CD4-positive, alpha-beta T cell (primary cell): Measurements from ENCODE around the gene ZSCAN4. TPM values are rescaled to one million over a fixed set of nuclear protein-coding genes. Genes with fewer than 3 reads are reported as not detected.

Experiments used
- ATAC-seq: fragments of 200-7000 bp; cut with Tn5 transposase; one replicate; pipeline ENCODE4 v1.10.0; 2022; ENCODE audit warnings: mild to moderate bottlenecking; ENCODE audit not compliant: poor library complexity
- CTCF ChIA-PET: fragments of 350-600 bp; sonication (Branson Sonifier 250); formaldehyde crosslinking; loops from one replicate; lab custom pipeline; 2021; ENCODE audit warnings: antibody characterized with exemption, inconsistent platforms; lab: Charles Lee
- POLR2A ChIA-PET: fragments of 350-600 bp; sonication (Branson Sonifier 250); formaldehyde crosslinking; loops from one replicate; lab custom pipeline; 2021; ENCODE audit warnings: antibody characterized with exemption, inconsistent platforms; lab: Charles Lee
- DNase-seq, 14 experiments: peaks; one replicate each; pipeline ENCODE4 v3.0.0-alpha.2; 2013 to 2020; ENCODE audit warnings: mixed read lengths in 2 of 14
- H3K27ac ChIP-seq, 2 donors: one replicate each; pipeline versions ENCODE4 v1.5.1 to v1.7.0; 2013; ENCODE audit warnings: low read length in 2 of 2, low read depth in 1 of 2, mild to moderate bottlenecking in 1 of 2
- H3K27me3 ChIP-seq, 2 experiments: 1 replicate in 1 of 2; 2 replicates in 1 of 2; pipeline versions ENCODE4 v1.6.1 to v1.7.0; 2013; ENCODE audit warnings: low read length in 2 of 2, control low read depth in 1 of 2, mild to moderate bottlenecking in 1 of 2, moderate library complexity in 1 of 2; ENCODE audit not compliant: insufficient read depth in 2 of 2, control insufficient read depth in 1 of 2
- H3K36me3 ChIP-seq: one replicate; pipeline ENCODE4 v1.6.1; 2013; ENCODE audit warnings: low read length, control low read depth; ENCODE audit not compliant: insufficient read depth
- H3K4me1 ChIP-seq: one replicate; pipeline ENCODE4 v1.6.1; 2013; ENCODE audit warnings: low read length, control low read depth; ENCODE audit not compliant: insufficient read depth
- H3K4me3 ChIP-seq: one replicate; pipeline ENCODE4 v1.5.1; 2013; ENCODE audit warnings: mild to moderate bottlenecking, low read length, moderate library complexity
- H3K9me3 ChIP-seq, 2 experiments: 1 replicate in 1 of 2; 2 replicates in 1 of 2; pipeline versions ENCODE4 v1.6.1 to v1.7.0; 2013; ENCODE audit warnings: low read length in 2 of 2, mild to moderate bottlenecking in 2 of 2, control low read depth in 1 of 2, moderate library complexity in 1 of 2; ENCODE audit not compliant: control insufficient read depth in 1 of 2, insufficient read depth in 1 of 2
- H3K27ac Mint-ChIP-seq: one replicate; pipeline ENCODE4 v1.8.0; 2020; ENCODE audit warnings: mixed read lengths
- H3K27me3 Mint-ChIP-seq: one replicate; pipeline ENCODE4 v1.8.0; 2021; ENCODE audit warnings: mixed read lengths
- H3K36me3 Mint-ChIP-seq: one replicate; pipeline ENCODE4 v1.8.0; 2021; ENCODE audit warnings: low read depth, mixed read lengths
- H3K4me1 Mint-ChIP-seq: one replicate; pipeline ENCODE4 v1.8.0; 2021; ENCODE audit warnings: low read depth, mixed read lengths
- H3K4me3 Mint-ChIP-seq: one replicate; pipeline ENCODE4 v1.8.0; 2020; ENCODE audit warnings: mild to moderate bottlenecking, mixed read lengths
- H3K9me3 Mint-ChIP-seq: one replicate; pipeline ENCODE4 v1.8.0; 2020; ENCODE audit warnings: mixed read lengths
- CTCF ChIP-seq: fragments of 200-600 bp; IDR thresholded peaks from one replicate; pipeline ENCODE4 v1.8.0; 2022; ENCODE audit warnings: antibody characterized with exemption, mild to moderate bottlenecking
- intact Hi-C, 2 experiments: fragments of 100-400 bp; cut with DNase I in 1 of 2; cut with micrococcal nuclease in 1 of 2; formaldehyde crosslinking; loops; one replicate each; pipeline versions ENCODE4 v1.15.1 to v1.9.0; 2023 to 2025; cut with DNase I, micrococcal nuclease
- total RNA-seq, 174 experiments: library from RNA in 2 of 174; stranded (reverse) in 2 of 174; gene quantifications; one replicate each; pipeline ENCODE4 v1.2.3 and lab custom pipeline; 2021 to 2026

ZSCAN4 gene
- total RNA-seq, 2 experiments from 2014 or later = not detected

- peak within 1 kb of the TSS; percentile 99 for H3K27ac Mint-ChIP-seq
- DNase-seq (peak in 12 of 14 experiments; percentile 10 to 80 (median 34)), ATAC-seq (peak; percentile 90)
- H3K4me1 Mint-ChIP-seq = peaks cover 44% of the 10 kb centered on the region
- Histone ChIP-seq H3K27ac (peak within 1 kb of the TSS; percentile 47 to 52), H3K9me3 (peaks cover 68 to 77% of the 10 kb centered on the region in 2 experiments), H3K4me1 (peaks cover 10% of the 10 kb centered on the region), H3K4me3 (peak within 1 kb of the TSS; percentile 55), H3K27me3 (no peaks in the 10 kb centered on the region), H3K36me3 (peaks cover 15% of the 10 kb centered on the region)
- H3K36me3 Mint-ChIP-seq = peaks cover 81% of the 10 kb centered on the region
- H3K9me3 Mint-ChIP-seq = peaks cover 28% of the 10 kb centered on the region
- TF ChIP-seq CTCF = no peak
- intact Hi-C loops = no loop called here
- ChIA-PET CTCF (no interaction called here), POLR2A (interaction anchor here (0.6 to 3.6 kb wide), 29 partner anchors 9 to 767 kb away, joined by 3 to 48 read pairs (median 3); partner anchors contain the start of genes ZNF134, ZNF135, ZNF17 and ZNF211)
- H3K27me3 Mint-ChIP-seq = no peaks in the 10 kb centered on the region
- peak within 1 kb of the TSS; percentile 96 for H3K4me3 Mint-ChIP-seq
These were observed 40.1 kb downstream of the ZSCAN4 start, which contains the start of gene ZNF154 for GRCh38 chr19:57708641-57709361. TSS of gene ZNF154 (minus strand) at chr19:57709204. CDS start at chr19:57708971, 233 bp downstream.

GRCh38 chr19:57709616-57710015, 40.9 kb downstream of the ZSCAN4 start:
- CTCF ChIA-PET = no interaction called here
- H3K4me3 ChIP-seq = no peak overlapping the region
- no peak for DNase-seq
- H3K9me3 Mint-ChIP-seq = peaks cover 28% of the 10 kb centered on the region
- no peak for TF ChIP-seq CTCF
- no peaks in the 10 kb centered on the region for H3K27me3 Mint-ChIP-seq
- POLR2A ChIA-PET = interaction anchor here (0.6 to 3.6 kb wide), 26 partner anchors 8 to 766 kb away, joined by 3 to 48 read pairs (median 4); partner anchors contain the start of genes ZNF134, ZNF135, ZNF17 and ZNF211
- peaks cover 81% of the 10 kb centered on the region for H3K36me3 Mint-ChIP-seq
- no peaks in the 10 kb centered on the region for H3K27me3 ChIP-seq
- peaks cover 8% of the 10 kb centered on the region for H3K36me3 ChIP-seq
- peaks cover 68 to 77% of the 10 kb centered on the region in 2 experiments for H3K9me3 ChIP-seq
- H3K27ac Mint-ChIP-seq = peak overlapping the region; percentile 99
- intact Hi-C loops = no loop called here
- H3K27ac ChIP-seq = no peak overlapping the region
- peaks cover 36% of the 10 kb centered on the region for H3K4me1 Mint-ChIP-seq
- H3K4me1 ChIP-seq = peaks cover 10% of the 10 kb centered on the region
- ATAC-seq = no peak
- peak overlapping the region; percentile 96 for H3K4me3 Mint-ChIP-seq

GRCh38 chr19:57712222-57712621, 43.5 kb downstream of the ZSCAN4 start:
- H3K27ac ChIP-seq = no peak overlapping the region
- H3K4me1 ChIP-seq = peaks cover 10% of the 10 kb centered on the region
- DNase-seq (no peak), ATAC-seq (no peak)
- ChIA-PET CTCF (no interaction called here), POLR2A (interaction anchor here (0.7 kb wide), 1 partner anchor 15 kb away, joined by 5 read pairs; the partner anchor contains the start of gene ZNF671)
- Mint-ChIP-seq H3K9me3 (peaks cover 21% of the 10 kb centered on the region), H3K4me3 (no peak overlapping the region), H3K27me3 (no peaks in the 10 kb centered on the region), H3K4me1 (peaks cover 22% of the 10 kb centered on the region), H3K36me3 (peaks cover 77% of the 10 kb centered on the region), H3K27ac (no peak overlapping the region)
- no peak overlapping the region for H3K4me3 ChIP-seq
- no peaks in the 10 kb centered on the region for H3K27me3 ChIP-seq
- H3K36me3 ChIP-seq = peaks cover 3% of the 10 kb centered on the region
- no peak for TF ChIP-seq CTCF
- H3K9me3 ChIP-seq = peaks cover 55 to 68% of the 10 kb centered on the region in 2 experiments
- intact Hi-C loops = no loop called here
